GM12865 (cell line): Measurements from ENCODE around the gene WASF2.
A peak's percentile ranks its signal among the peaks of the same experiment; 100 is the strongest.
"Not testable (repeated sequence)": the region's sequence is repeated elsewhere in the genome, so short reads cannot be mapped to it uniquely, and the experiment has no call there.

ENCODE experiments used
- DNase-seq: peaks from one replicate; pipeline ENCODE4 v3.0.0; 2010; ENCODE audit warnings: low read depth
- H3K4me3 ChIP-seq: 2 replicates; pipeline ENCODE4 v1.5.1; 2011; ENCODE audit warnings: mild to moderate bottlenecking, low read depth, low read length, control low read depth
- CTCF ChIP-seq: IDR thresholded peaks from 2 replicates; pipeline ENCODE4 v1.5.1; 2011; ENCODE audit warnings: low read length, control low read depth, low read depth, inconsistent platforms; ENCODE audit not compliant: insufficient read depth; ENCODE audit errors: missing control alignments

WASF2 gene

GRCh38 chr1:27503844-27504587 lies 14.0 kb upstream of the WASF2 start:
- no peak for TF ChIP-seq CTCF
- DNase-seq: no peak
- H3K4me3 ChIP-seq: no peak overlapping the region

- DNase-seq: no peak
- TF ChIP-seq CTCF: no peak
- no peak overlapping the region for H3K4me3 ChIP-seq
These were observed 13.1 kb upstream of the WASF2 start for GRCh38 chr1:27503033-27503432.

- not testable (repeated sequence) for H3K4me3 ChIP-seq, DNase-seq
These were observed 11.2 kb upstream of the WASF2 start for GRCh38 chr1:27501159-27501558.

GRCh38 chr1:27499142-27499541 lies 9.2 kb upstream of the WASF2 start:
- DNase-seq: no peak
- no peak for TF ChIP-seq CTCF
- H3K4me3 ChIP-seq: no peak overlapping the region

- DNase-seq: no peak
- TF ChIP-seq CTCF: no peak
- no peak overlapping the region for H3K4me3 ChIP-seq
These were observed 6.7 kb upstream of the WASF2 start for GRCh38 chr1:27496604-27497155.

- no peak overlapping the region for H3K4me3 ChIP-seq
- no peak for TF ChIP-seq CTCF
- DNase-seq: peak; percentile 43
These were observed 2.8 kb upstream of the WASF2 start for GRCh38 chr1:27492796-27493195.

GRCh38 chr1:27491748-27492700 lies 2.1 kb upstream of the WASF2 start:
- peak overlapping the region; percentile 13; the same call in 1 of the 2 replicates for H3K4me3 ChIP-seq
- no peak for TF ChIP-seq CTCF
- peak; percentile 78 for DNase-seq
